Smooth muscle cell (in vitro differentiated cells): Measurements from ENCODE around the gene HSD11B1. TPM values are rescaled to one million over a fixed set of nuclear protein-coding genes. Genes with fewer than 3 reads are reported as not detected.

Experiments
- DNase-seq: peaks from one replicate; lab custom pipeline; 2025; ENCODE audit not compliant: unreplicated experiment; lab: John Stamatoyannopoulos, UW
- H2AFZ ChIP-seq: fragments of 200-600 bp; sonication (generic); 2 replicates; pipeline ENCODE4 v1.6.0; 2016; ENCODE audit warnings: antibody characterized with exemption, low read depth, mild to moderate bottlenecking
- H3F3A ChIP-seq: fragments of 200-600 bp; sonication (generic); 2 replicates; pipeline ENCODE4 v1.6.0; 2017; ENCODE audit warnings: antibody characterized with exemption, low read depth
- H3K27ac ChIP-seq: fragments of 200-600 bp; sonication (generic); 2 replicates; pipeline ENCODE4 v1.5.1; 2016; ENCODE audit warnings: low read depth, mild to moderate bottlenecking
- H3K27me3 ChIP-seq: fragments of 200-600 bp; sonication (generic); 2 replicates; pipeline ENCODE4 v1.6.1; 2016; ENCODE audit warnings: low read depth, mild to moderate bottlenecking
- H3K36me3 ChIP-seq: fragments of 200-600 bp; sonication (generic); 2 replicates; pipeline ENCODE4 v1.5.1; 2016; ENCODE audit warnings: low read depth
- H3K4me1 ChIP-seq: fragments of 200-600 bp; sonication (generic); 2 replicates; pipeline ENCODE4 v1.5.1; 2016; ENCODE audit warnings: low read depth
- H3K4me2 ChIP-seq: fragments of 200-600 bp; sonication (generic); 2 replicates; pipeline ENCODE4 v1.6.0; 2016; ENCODE audit warnings: mild to moderate bottlenecking
- H3K4me3 ChIP-seq: fragments of 200-600 bp; sonication (generic); 2 replicates; pipeline ENCODE4 v1.5.1; 2016; ENCODE audit warnings: mild to moderate bottlenecking
- H3K79me2 ChIP-seq: fragments of 200-600 bp; sonication (generic); 2 replicates; pipeline ENCODE4 v1.6.0; 2016; ENCODE audit warnings: low read depth, mild to moderate bottlenecking
- H3K9ac ChIP-seq: fragments of 200-600 bp; sonication (generic); 2 replicates; pipeline ENCODE4 v1.6.0; 2016; ENCODE audit warnings: low read depth
- H3K9me3 ChIP-seq: fragments of 200-600 bp; sonication (generic); replicated peaks from 2 replicates; pipeline ENCODE4 v1.5.1; 2016; ENCODE audit warnings: low read depth
- H4K20me1 ChIP-seq: fragments of 200-600 bp; sonication (generic); 2 replicates; pipeline ENCODE4 v1.6.0; 2016; ENCODE audit warnings: low read depth
- WGBS: methylation state at CpG from one replicate; pipeline ENCODE4 v1.1.7; 2016; ENCODE audit warnings: low lambda C conversion rate; 5-methylcytosine and 5-hydroxymethylcytosine counted together
- polyA plus RNA-seq: library from polyadenylated mRNA; unstranded; fragments of >200 nt; fragmentation: Nextera tagmentation; extraction: Ambion mirVana; gene quantifications from 2 replicates; pipeline ENCODE4 v1.2.1, GENCODE V29; 2016
- total RNA-seq: library from RNA; depleted of rRNA; stranded (reverse); fragments of >200 nt; gene quantifications from 2 replicates; pipeline ENCODE4 v1.2.3, GENCODE V29; 2014
- TF ChIP-seq, protein P1 (sequence below): fragments of 200-600 bp; sonication (generic); IDR thresholded peaks from 2 replicates; pipeline ENCODE4 v1.5.1; 2017; ENCODE audit warnings: borderline replicate concordance, mild to moderate bottlenecking, antibody characterized with exemption; ENCODE audit not compliant: insufficient read depth, poor library complexity, severe bottlenecking

Gene HSD11B1
- total and polyA plus RNA-seq, 2 experiments from 2014 or later = not detected

DNA sequence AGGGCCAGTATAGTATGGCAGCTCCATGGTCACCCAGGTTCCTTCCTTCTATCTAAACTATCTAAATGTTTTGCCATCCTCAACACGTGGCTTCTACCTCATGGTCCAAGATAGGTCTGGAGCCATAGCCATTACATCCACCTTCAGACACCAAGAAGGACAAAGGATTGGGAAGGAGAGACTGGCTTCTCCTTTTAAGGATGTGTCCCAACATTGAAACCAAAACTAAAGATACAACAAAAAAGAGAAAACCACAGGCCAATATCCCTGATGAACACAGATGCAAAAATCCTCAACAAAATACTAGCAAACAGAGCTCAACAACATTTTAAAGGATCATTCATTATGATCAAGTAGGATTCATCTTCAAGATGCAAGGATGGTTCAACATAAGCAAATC is 24.8 kb downstream of the HSD11B1 start:
- Histone ChIP-seq H3K4me3 (no peak overlapping the region), H4K20me1 (no peaks in the 10 kb centered on the region), H3K27me3 (peaks cover 6% of the 10 kb centered on the region), H3K9ac (no peak overlapping the region), H3K4me2 (no peak overlapping the region), H2AFZ (no peak overlapping the region), H3F3A (no peaks in the 10 kb centered on the region), H3K36me3 (no peaks in the 10 kb centered on the region), H3K9me3 (no peaks in the 10 kb centered on the region), H3K4me1 (no peaks in the 10 kb centered on the region), H3K27ac (no peak overlapping the region), H3K79me2 (no peaks in the 10 kb centered on the region)
- 58% methylated on average over 1 of the region's 1 CpG for WGBS
- no peak for DNase-seq
- TF ChIP-seq, protein P1, sequence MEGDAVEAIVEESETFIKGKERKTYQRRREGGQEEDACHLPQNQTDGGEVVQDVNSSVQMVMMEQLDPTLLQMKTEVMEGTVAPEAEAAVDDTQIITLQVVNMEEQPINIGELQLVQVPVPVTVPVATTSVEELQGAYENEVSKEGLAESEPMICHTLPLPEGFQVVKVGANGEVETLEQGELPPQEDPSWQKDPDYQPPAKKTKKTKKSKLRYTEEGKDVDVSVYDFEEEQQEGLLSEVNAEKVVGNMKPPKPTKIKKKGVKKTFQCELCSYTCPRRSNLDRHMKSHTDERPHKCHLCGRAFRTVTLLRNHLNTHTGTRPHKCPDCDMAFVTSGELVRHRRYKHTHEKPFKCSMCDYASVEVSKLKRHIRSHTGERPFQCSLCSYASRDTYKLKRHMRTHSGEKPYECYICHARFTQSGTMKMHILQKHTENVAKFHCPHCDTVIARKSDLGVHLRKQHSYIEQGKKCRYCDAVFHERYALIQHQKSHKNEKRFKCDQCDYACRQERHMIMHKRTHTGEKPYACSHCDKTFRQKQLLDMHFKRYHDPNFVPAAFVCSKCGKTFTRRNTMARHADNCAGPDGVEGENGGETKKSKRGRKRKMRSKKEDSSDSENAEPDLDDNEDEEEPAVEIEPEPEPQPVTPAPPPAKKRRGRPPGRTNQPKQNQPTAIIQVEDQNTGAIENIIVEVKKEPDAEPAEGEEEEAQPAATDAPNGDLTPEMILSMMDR = no peak

DNA sequence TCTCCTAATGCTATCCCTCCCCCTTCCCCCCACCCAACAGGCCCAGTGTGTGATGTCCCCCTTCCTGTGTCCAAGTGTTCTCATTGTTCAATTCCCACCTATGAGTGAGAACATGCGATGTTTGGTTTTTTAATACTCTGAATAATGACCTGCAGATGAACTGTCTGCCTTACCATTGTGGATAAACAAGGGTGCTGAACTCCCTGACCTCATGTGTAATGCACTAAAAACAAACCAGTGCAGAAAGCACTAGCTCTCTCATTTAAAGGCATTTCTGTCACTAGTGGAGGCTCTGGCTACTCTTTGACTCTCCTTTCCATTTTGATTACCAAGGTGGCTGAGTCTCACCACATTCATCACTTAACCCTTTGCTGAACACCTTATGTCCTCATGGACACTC is 28.1 kb downstream of the HSD11B1 start:
- Histone ChIP-seq H3K4me2 (no peak overlapping the region), H3K27me3 (peaks cover 6% of the 10 kb centered on the region), H3K79me2 (no peaks in the 10 kb centered on the region), H3K4me1 (no peaks in the 10 kb centered on the region), H3K36me3 (no peaks in the 10 kb centered on the region), H3F3A (no peaks in the 10 kb centered on the region), H3K27ac (no peak overlapping the region), H4K20me1 (no peaks in the 10 kb centered on the region), H3K9me3 (no peaks in the 10 kb centered on the region), H3K9ac (no peak overlapping the region), H3K4me3 (no peak overlapping the region), H2AFZ (no peak overlapping the region)
- WGBS = 95% methylated on average over 1 of the region's 1 CpG
- DNase-seq = no peak
- TF ChIP-seq, protein P1 = no peak

- TF ChIP-seq, protein P1 = no peak
- 83% methylated on average over 3 of the region's 3 CpGs for WGBS
- no peak for DNase-seq
- Histone ChIP-seq H3K27ac (no peak overlapping the region), H3K9ac (no peak overlapping the region), H3K4me2 (no peak overlapping the region), H3K9me3 (no peaks in the 10 kb centered on the region), H3F3A (no peaks in the 10 kb centered on the region), H3K27me3 (peaks cover 6% of the 10 kb centered on the region), H2AFZ (no peak overlapping the region), H3K79me2 (no peaks in the 10 kb centered on the region), H4K20me1 (no peaks in the 10 kb centered on the region), H3K4me1 (no peaks in the 10 kb centered on the region), H3K36me3 (no peaks in the 10 kb centered on the region), H3K4me3 (no peak overlapping the region)
Observed at GRCh38 chr1:209733409-209734192, 29.0 kb downstream of the HSD11B1 start.
